Measurements from ENCODE around the gene OGA. TPM values are rescaled to one million over a fixed set of nuclear protein-coding genes. Genes with fewer than 3 reads are reported as not detected.
A peak's percentile ranks its signal among the peaks of the same experiment; 100 is the strongest.

Gene OGA
- total RNA-seq, 1 donor from 2014 or later = 275 TPM

GRCh38 chr10:101824736-101825135 is 6.5 kb upstream of the OGA start:
- Mint-ChIP-seq H3K27ac (peak overlapping the region; percentile 34), H3K36me3 (no peaks in the 10 kb centered on the region), H3K4me3 (no peak overlapping the region), H3K9me3 (no peaks in the 10 kb centered on the region), H3K27me3 (ENCODE audit: insufficient read depth, low read depth) (peaks cover 11% of the 10 kb centered on the region), H3K4me1 (peaks cover under 1% of the 10 kb centered on the region)
- Histone ChIP-seq H3K4me3 (no peak overlapping the region), H3F3A (ENCODE audit: low read depth) (peaks cover 7% of the 10 kb centered on the region), H3K36me3 (no peaks in the 10 kb centered on the region), H3K9me3 (ENCODE audit: low read depth) (no peaks in the 10 kb centered on the region), H3K4me1 (peaks cover 6% of the 10 kb centered on the region), H3K9ac (no peak overlapping the region), H4K20me1 (ENCODE audit: low read depth) (peaks cover 16% of the 10 kb centered on the region), H2AFZ (replicated peaks) (no peak overlapping the region), H3K4me2 (no peak overlapping the region), H3K27me3 (no peaks in the 10 kb centered on the region), H3K27ac (no peak overlapping the region), H3K79me2 (ENCODE audit: low read depth) (peaks cover 7% of the 10 kb centered on the region)
- no peak for DNase-seq (ENCODE audit: low spot score)
- TF ChIP-seq, protein P1, sequence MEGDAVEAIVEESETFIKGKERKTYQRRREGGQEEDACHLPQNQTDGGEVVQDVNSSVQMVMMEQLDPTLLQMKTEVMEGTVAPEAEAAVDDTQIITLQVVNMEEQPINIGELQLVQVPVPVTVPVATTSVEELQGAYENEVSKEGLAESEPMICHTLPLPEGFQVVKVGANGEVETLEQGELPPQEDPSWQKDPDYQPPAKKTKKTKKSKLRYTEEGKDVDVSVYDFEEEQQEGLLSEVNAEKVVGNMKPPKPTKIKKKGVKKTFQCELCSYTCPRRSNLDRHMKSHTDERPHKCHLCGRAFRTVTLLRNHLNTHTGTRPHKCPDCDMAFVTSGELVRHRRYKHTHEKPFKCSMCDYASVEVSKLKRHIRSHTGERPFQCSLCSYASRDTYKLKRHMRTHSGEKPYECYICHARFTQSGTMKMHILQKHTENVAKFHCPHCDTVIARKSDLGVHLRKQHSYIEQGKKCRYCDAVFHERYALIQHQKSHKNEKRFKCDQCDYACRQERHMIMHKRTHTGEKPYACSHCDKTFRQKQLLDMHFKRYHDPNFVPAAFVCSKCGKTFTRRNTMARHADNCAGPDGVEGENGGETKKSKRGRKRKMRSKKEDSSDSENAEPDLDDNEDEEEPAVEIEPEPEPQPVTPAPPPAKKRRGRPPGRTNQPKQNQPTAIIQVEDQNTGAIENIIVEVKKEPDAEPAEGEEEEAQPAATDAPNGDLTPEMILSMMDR (IDR thresholded peaks at IDR 0.05) = no peak
- TF ChIP-seq EZH2 (IDR thresholded peaks at IDR 0.05) (no peak), EZH2phosphoT487 (IDR thresholded peaks at IDR 0.05) (no peak)

GRCh38 chr10:101818872-101819633 is 809 bp upstream of the OGA start:
- peak; percentile 65 for DNase-seq (ENCODE audit: low spot score)
- Mint-ChIP-seq H3K4me3 (peak overlapping the region; percentile 90), H3K27me3 (ENCODE audit: insufficient read depth, low read depth) (peaks cover 2% of the 10 kb centered on the region), H3K9me3 (no peaks in the 10 kb centered on the region), H3K27ac (peak overlapping the region; percentile 100), H3K4me1 (peaks cover 25% of the 10 kb centered on the region), H3K36me3 (peaks cover 2% of the 10 kb centered on the region)
- H3F3A ChIP-seq (ENCODE audit: low read depth) = peaks cover 20% of the 10 kb centered on the region
- H3K9me3 ChIP-seq (ENCODE audit: low read depth) = no peaks in the 10 kb centered on the region
- no peak overlapping the region for H3K27ac ChIP-seq
- peak overlapping the region; percentile 80 for H3K4me2 ChIP-seq
- peak overlapping the region; percentile 81 for H2AFZ ChIP-seq (replicated peaks)
- H3K4me1 ChIP-seq = peaks cover 14% of the 10 kb centered on the region
- no peaks in the 10 kb centered on the region for H3K36me3 ChIP-seq
- H3K9ac ChIP-seq = no peak overlapping the region
- peaks cover 60% of the 10 kb centered on the region for H3K79me2 ChIP-seq (ENCODE audit: low read depth)
- H4K20me1 ChIP-seq (ENCODE audit: low read depth) = peaks cover 39% of the 10 kb centered on the region
- TF ChIP-seq, protein P1 (IDR thresholded peaks at IDR 0.05) = no peak
- TF ChIP-seq EZH2phosphoT487 (IDR thresholded peaks at IDR 0.05) (no peak), EZH2 (IDR thresholded peaks at IDR 0.05) (no peak)
- H3K4me3 ChIP-seq = peak overlapping the region; percentile 94
- H3K27me3 ChIP-seq = no peaks in the 10 kb centered on the region

DNA sequence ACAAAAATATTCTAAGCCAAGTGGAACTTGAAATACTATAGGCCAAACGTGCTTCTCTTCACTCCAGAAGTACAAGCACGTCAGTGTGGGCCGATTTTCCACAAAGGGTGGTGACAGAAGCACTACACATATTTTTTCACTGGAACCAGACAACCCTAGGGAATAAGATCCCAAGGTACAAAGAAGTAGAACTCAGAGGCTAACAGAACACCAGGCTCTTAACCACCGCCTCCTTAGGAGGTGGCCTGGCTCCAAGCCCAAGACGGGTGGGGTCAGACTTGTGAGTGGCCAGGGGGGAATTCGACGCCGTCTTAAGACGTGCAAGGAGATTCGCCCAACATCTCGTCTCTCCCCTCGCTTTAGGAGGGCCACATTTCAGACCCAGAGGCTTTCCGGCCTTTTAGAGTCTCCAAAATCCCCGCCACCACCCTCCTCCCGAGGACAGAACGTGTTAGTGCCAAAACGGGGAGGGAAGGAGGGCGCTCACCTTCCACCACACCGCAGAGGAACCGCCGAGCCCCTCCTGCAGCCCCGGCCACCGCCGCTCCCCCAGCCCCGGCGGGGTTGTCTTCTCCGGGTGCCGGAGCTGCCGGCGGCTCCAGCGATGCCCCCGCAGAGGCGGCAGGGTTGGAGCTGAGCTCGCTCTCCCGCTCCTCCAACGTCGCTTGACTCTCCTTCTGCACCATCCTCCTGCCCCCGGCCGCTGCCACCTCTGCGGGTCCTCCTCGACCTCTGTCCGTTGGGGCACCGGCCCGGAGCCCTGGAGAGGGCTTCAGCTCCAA is 716 bp downstream of the OGA start:
- peak overlapping the region; percentile 91 for H3K4me2 ChIP-seq
- H3K36me3 ChIP-seq = peaks cover 9% of the 10 kb centered on the region
- peaks cover 26% of the 10 kb centered on the region for H3K4me1 ChIP-seq
- H3K9ac ChIP-seq = peak overlapping the region; percentile 99
- Mint-ChIP-seq H3K4me3 (peak overlapping the region; percentile 90), H3K27ac (peak overlapping the region; percentile 100), H3K36me3 (peaks cover 10% of the 10 kb centered on the region), H3K4me1 (peaks cover 33% of the 10 kb centered on the region), H3K9me3 (no peaks in the 10 kb centered on the region), H3K27me3 (ENCODE audit: insufficient read depth, low read depth) (no peaks in the 10 kb centered on the region)
- H3K79me2 ChIP-seq (ENCODE audit: low read depth) = peaks cover 75% of the 10 kb centered on the region
- no peaks in the 10 kb centered on the region for H3K27me3 ChIP-seq
- H4K20me1 ChIP-seq (ENCODE audit: low read depth) = peaks cover 54% of the 10 kb centered on the region
- H3K9me3 ChIP-seq (ENCODE audit: low read depth) = no peaks in the 10 kb centered on the region
- no peak overlapping the region for H2AFZ ChIP-seq (replicated peaks)
- peaks cover 30% of the 10 kb centered on the region for H3F3A ChIP-seq (ENCODE audit: low read depth)
- H3K4me3 ChIP-seq = peak overlapping the region; percentile 94
- peak; percentile 74 for DNase-seq (ENCODE audit: low spot score)
- TF ChIP-seq, protein P1 (IDR thresholded peaks at IDR 0.05) = no peak
- TF ChIP-seq EZH2 (IDR thresholded peaks at IDR 0.05) = no peak
- no peak for TF ChIP-seq EZH2phosphoT487 (IDR thresholded peaks at IDR 0.05)
- peak overlapping the region; percentile 100 for H3K27ac ChIP-seq

Measured in neural progenitor cell (in vitro differentiated cells).